Thyroid gland (tissue), 4 donors: ENCODE measurements around the gene ARHGEF11. TPM values are rescaled to one million over a fixed set of nuclear protein-coding genes. Genes with fewer than 3 reads are reported as not detected.

Source experiments
- DNase-seq, 2 donors: peaks; one replicate each; pipeline ENCODE4 v3.0.0-alpha.2; 2019
- H3K27ac ChIP-seq, 3 donors: fragments of 200-600 bp; sonication (generic); 1 replicate in 2 of 3; 2 replicates in 1 of 3; pipeline ENCODE4 v1.5.1; 2016 to 2019; ENCODE audit warnings: mild to moderate bottlenecking in 1 of 3, moderate library complexity in 1 of 3
- H3K27me3 ChIP-seq: fragments of 200-600 bp; sonication (generic); one replicate; pipeline ENCODE4 v1.5.1; 2019
- H3K36me3 ChIP-seq, 2 donors: fragments of 200-600 bp; sonication (generic); one replicate each; pipeline ENCODE4 v1.5.1; 2016 to 2019
- H3K4me1 ChIP-seq, 2 donors: fragments of 200-600 bp; sonication (generic); one replicate each; pipeline ENCODE4 v1.5.1; 2017 to 2019
- H3K4me3 ChIP-seq, 3 donors: fragments of 200-600 bp; sonication (generic); replicated peaks in 1 of 3; 1 replicate in 2 of 3; 2 replicates in 1 of 3; pipeline ENCODE4 v1.5.1; 2016; ENCODE audit warnings: mild to moderate bottlenecking in 1 of 3
- H3K9me3 ChIP-seq: fragments of 200-600 bp; sonication (generic); one replicate; pipeline ENCODE4 v1.5.1; 2017
- CTCF ChIP-seq, 6 experiments: fragments of 200-600 bp in 3 of 6; fragments of 450-650 bp in 3 of 6; sonication (generic) in 3 of 6; IDR thresholded peaks; one replicate each; pipeline ENCODE4 v1.5.1; 2016 to 2019; ENCODE audit warnings: antibody characterized with exemption in 6 of 6, mild to moderate bottlenecking in 2 of 6, inconsistent platforms in 1 of 6, moderate library complexity in 1 of 6
- POLR2A ChIP-seq, 2 donors: fragments of 450-650 bp; IDR thresholded peaks; one replicate each; pipeline ENCODE4 v1.6.1; 2017; ENCODE audit warnings: antibody characterized with exemption in 2 of 2, mild to moderate bottlenecking in 2 of 2, moderate library complexity in 1 of 2
- WGBS, 2 donors: methylation state at CpG; one replicate each; pipeline ENCODE4 v1.1.5; 2017; 5-methylcytosine and 5-hydroxymethylcytosine counted together
- intact Hi-C: fragments of 100-400 bp; cut with DNase I; formaldehyde crosslinking; loops from one replicate; pipeline ENCODE4 v1.15.1; 2023
- total RNA-seq, 4 donors: library from RNA; depleted of rRNA; stranded (reverse); fragments of >200 nt; gene quantifications; one replicate each; pipeline ENCODE4 v1.2.3, GENCODE V29; 2016

ARHGEF11 gene
- total RNA-seq, 4 donors from 2014 or later, result 31.2 to 56.2 (median 47.4) TPM

DNA sequence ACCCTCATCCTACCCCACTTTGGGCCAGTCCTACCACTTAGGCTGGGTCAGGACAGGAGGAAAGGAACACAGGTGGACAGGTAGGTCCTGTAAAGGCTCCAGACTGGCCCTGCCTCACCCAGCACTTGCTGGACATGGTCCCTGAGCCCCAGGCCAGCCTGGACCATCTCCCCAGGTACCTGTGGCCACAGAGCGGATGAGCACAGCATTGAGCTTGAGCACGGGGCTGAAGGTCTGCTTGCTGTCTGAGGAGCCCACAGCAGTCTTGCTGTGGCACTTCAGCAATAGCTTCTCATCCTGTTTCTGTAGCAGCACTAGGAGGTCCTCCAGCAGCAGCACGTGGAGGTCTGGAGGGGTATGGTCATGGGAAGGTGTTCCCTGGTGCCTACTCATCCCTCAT, 101.8 kb downstream of the ARHGEF11 start:
- H3K4me1 ChIP-seq, result peaks cover 0 to 5% of the 10 kb centered on the region in 2 donors
- intact Hi-C loops, result no loop called here
- 88 to 90% methylated on average over 1 to 2 of the region's 3 CpGs for WGBS, 2 donors
- DNase-seq, result no peak
- H3K27ac ChIP-seq, result no peak overlapping the region
- H3K36me3 ChIP-seq, result peaks cover 64 to 78% of the 10 kb centered on the region in 2 donors
- no peaks in the 10 kb centered on the region for H3K27me3 ChIP-seq
- H3K4me3 ChIP-seq, result no peak overlapping the region
- no peaks in the 10 kb centered on the region for H3K9me3 ChIP-seq
- TF ChIP-seq POLR2A (IDR thresholded peaks at IDR 0.05) (no peak), CTCF (IDR thresholded peaks at IDR 0.05) (no peak)

- H3K9me3 ChIP-seq, result no peaks in the 10 kb centered on the region
- no peak overlapping the region for H3K27ac ChIP-seq
- no peaks in the 10 kb centered on the region for H3K27me3 ChIP-seq
- peaks cover 62 to 76% of the 10 kb centered on the region in 2 donors for H3K36me3 ChIP-seq
- peaks cover 0 to 5% of the 10 kb centered on the region in 2 donors for H3K4me1 ChIP-seq
- no peak for TF ChIP-seq POLR2A (IDR thresholded peaks at IDR 0.05)
- TF ChIP-seq CTCF (IDR thresholded peaks at IDR 0.05), result no peak
- DNase-seq, result no peak
- intact Hi-C loops, result no loop called here
- WGBS, 2 donors, result 90 to 93% methylated on average over 7 of the region's 7 CpGs
- H3K4me3 ChIP-seq, result no peak overlapping the region
Observed at GRCh38 chr1:156942576-156942975, 103.0 kb downstream of the ARHGEF11 start.

- no peak for DNase-seq
- Histone ChIP-seq H3K36me3 (peaks cover 62 to 76% of the 10 kb centered on the region in 2 donors), H3K9me3 (no peaks in the 10 kb centered on the region), H3K27me3 (no peaks in the 10 kb centered on the region), H3K4me3 (no peak overlapping the region), H3K27ac (no peak overlapping the region), H3K4me1 (peaks cover 0 to 5% of the 10 kb centered on the region in 2 donors)
- no peak for TF ChIP-seq CTCF (IDR thresholded peaks at IDR 0.05)
- 81 to 84% methylated on average over 3 of the region's 3 CpGs for WGBS, 2 donors
- intact Hi-C loops, result no loop called here
Observed at GRCh38 chr1:156942176-156942575, 103.4 kb downstream of the ARHGEF11 start.

GRCh38 chr1:156941675-156942074, 103.9 kb downstream of the ARHGEF11 start:
- TF ChIP-seq CTCF (IDR thresholded peaks at IDR 0.05) (no peak), POLR2A (IDR thresholded peaks at IDR 0.05) (no peak)
- Histone ChIP-seq H3K4me3 (no peak overlapping the region), H3K9me3 (no peaks in the 10 kb centered on the region), H3K36me3 (peaks cover 58 to 73% of the 10 kb centered on the region in 2 donors), H3K27ac (no peak overlapping the region), H3K4me1 (peaks cover 0 to 5% of the 10 kb centered on the region in 2 donors), H3K27me3 (no peaks in the 10 kb centered on the region)
- intact Hi-C loops, result no loop called here
- WGBS, 2 donors, result 90 to 93% methylated on average over 9 to 10 of the region's 10 CpGs
- DNase-seq, result no peak

GRCh38 chr1:156939786-156940334, 105.7 kb downstream of the ARHGEF11 start:
- no peaks in the 10 kb centered on the region for H3K4me1 ChIP-seq
- DNase-seq, result no peak
- H3K27ac ChIP-seq, result no peak overlapping the region
- 91 to 94% methylated on average over 7 of the region's 13 CpGs for WGBS, 2 donors
- no peak overlapping the region for H3K4me3 ChIP-seq
- intact Hi-C loops, result no loop called here
- H3K27me3 ChIP-seq, result no peaks in the 10 kb centered on the region
- TF ChIP-seq POLR2A (IDR thresholded peaks at IDR 0.05) (no peak), CTCF (IDR thresholded peaks at IDR 0.05) (no peak)
- no peaks in the 10 kb centered on the region for H3K9me3 ChIP-seq
- peaks cover 54 to 57% of the 10 kb centered on the region in 2 donors for H3K36me3 ChIP-seq
